Measurements from ENCODE around the gene BRAF. TPM values are rescaled to one million over a fixed set of nuclear protein-coding genes. Genes with fewer than 3 reads are reported as not detected.

Gene BRAF
- total RNA-seq, 2 experiments from 2014 or later, result 26.7 to 28.5 TPM

Other genes starting within 250 kb of the BRAF start
- gene NDUFB2, start 228.2 kb downstream of the BRAF start, total RNA-seq, result 100 to 1,000 TPM; 213 to 221 TPM
- 10 to 100 TPM; 58.1 to 62.9 TPM for gene MRPS33, start 90.0 kb upstream of the BRAF start, total RNA-seq
- under 1 TPM; 0.05 to 0.10 TPM for gene TMEM178B, start 149.1 kb upstream of the BRAF start, total RNA-seq

Data from activated CD8-positive, alpha-beta T cell treated with anti-CD3 and anti-CD28 coated beads, Interleukin-2, amount 10 ng/mL, durations not matched to agents 7 days and 5 days (primary cell).